ENCODE results near the gene HLA-C. TPM values are rescaled to one million over a fixed set of nuclear protein-coding genes. Genes with fewer than 3 reads are reported as not detected.
"Not testable (repeated sequence)": the region's sequence is repeated elsewhere in the genome, so short reads cannot be mapped to it uniquely, and the experiment has no call there.

The HLA-C gene
- total RNA-seq, 3 donors from 2014 or later: 206 to 546 (median 359) TPM

DNA sequence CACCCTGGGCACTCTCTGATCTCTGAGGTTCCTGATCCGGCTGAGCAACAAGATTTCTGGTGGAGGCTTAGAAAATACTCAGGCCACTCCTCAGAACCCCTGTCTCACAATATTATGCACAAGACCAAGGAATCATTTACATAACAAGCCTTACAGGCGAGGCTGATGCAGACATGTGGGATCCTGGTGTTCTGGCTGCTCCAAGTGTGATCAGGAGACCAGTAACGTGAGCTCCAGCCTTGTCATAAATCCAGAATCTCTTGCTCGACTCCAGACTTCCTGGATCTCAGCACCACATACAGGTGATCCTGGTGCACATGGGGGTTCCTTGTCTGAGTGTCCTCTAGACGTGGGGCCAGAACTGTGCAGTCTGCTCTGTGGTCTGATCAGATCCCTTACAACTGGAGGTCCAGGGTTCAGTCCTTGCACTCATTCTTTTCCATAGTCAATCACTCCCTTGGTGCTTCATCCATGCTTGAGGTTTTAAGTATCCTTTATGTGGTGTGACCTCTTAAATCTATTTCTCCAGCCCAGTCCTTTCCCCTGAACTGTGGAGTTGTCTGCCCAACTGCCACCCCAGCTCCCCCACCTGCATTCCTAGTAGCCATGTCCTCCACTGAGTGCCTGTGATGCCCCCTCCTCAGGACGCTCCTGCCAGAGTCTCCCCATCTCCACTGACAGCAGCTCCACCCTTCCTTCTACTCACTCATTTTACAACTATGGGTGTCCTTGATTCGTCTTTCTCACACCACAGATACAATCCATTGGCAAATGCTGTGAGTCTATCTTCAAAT lies 5.1 kb downstream of the HLA-C start:
- TF ChIP-seq POLR2AphosphoS5 (IDR thresholded peaks at IDR 0.05): no peak
- TF ChIP-seq, protein P1, sequence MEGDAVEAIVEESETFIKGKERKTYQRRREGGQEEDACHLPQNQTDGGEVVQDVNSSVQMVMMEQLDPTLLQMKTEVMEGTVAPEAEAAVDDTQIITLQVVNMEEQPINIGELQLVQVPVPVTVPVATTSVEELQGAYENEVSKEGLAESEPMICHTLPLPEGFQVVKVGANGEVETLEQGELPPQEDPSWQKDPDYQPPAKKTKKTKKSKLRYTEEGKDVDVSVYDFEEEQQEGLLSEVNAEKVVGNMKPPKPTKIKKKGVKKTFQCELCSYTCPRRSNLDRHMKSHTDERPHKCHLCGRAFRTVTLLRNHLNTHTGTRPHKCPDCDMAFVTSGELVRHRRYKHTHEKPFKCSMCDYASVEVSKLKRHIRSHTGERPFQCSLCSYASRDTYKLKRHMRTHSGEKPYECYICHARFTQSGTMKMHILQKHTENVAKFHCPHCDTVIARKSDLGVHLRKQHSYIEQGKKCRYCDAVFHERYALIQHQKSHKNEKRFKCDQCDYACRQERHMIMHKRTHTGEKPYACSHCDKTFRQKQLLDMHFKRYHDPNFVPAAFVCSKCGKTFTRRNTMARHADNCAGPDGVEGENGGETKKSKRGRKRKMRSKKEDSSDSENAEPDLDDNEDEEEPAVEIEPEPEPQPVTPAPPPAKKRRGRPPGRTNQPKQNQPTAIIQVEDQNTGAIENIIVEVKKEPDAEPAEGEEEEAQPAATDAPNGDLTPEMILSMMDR (IDR thresholded peaks at IDR 0.05): no peak
- TF ChIP-seq POLR2A (IDR thresholded peaks at IDR 0.05): no peak
- Histone ChIP-seq H3K4me3 (no peak overlapping the region), H3K27me3 (no peaks in the 10 kb centered on the region), H3K36me3 (no peaks in the 10 kb centered on the region), H3K9me3 (no peaks in the 10 kb centered on the region), H3K4me1 (no peaks in the 10 kb centered on the region), H3K27ac (no peak overlapping the region)
- intact Hi-C loops (cut with DNase I; ENCODE audit: low total_unique reads): no loop called here
- no peak for DNase-seq (ENCODE audit: low spot score in 2 of 2)

DNA sequence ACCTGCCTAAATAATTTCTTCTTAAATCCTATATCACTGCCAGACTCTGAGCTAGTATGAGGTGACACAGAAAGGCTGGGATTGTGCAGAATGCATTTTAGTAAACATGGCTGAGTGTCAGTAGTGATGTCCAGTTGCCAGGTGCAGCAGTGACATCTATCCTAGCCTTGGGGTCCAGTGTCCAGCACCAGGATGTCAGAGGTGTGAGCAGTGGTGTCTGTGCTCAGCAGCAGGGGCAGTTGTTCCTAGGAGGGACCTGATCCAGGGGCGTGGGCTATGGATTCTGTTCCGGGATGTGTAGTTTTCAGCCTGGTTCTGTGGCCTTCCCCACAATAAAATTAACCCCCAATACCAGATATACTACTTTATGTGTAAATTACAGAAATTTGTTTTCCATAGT lies 6.0 kb downstream of the HLA-C start:
- intact Hi-C loops (cut with DNase I; ENCODE audit: low total_unique reads): no loop called here
- Histone ChIP-seq H3K27me3 (no peaks in the 10 kb centered on the region), H3K4me1 (no peaks in the 10 kb centered on the region), H3K27ac (no peak overlapping the region), H3K4me3 (no peak overlapping the region), H3K36me3 (no peaks in the 10 kb centered on the region), H3K9me3 (no peaks in the 10 kb centered on the region)
- DNase-seq (ENCODE audit: low spot score in 2 of 2): no peak
- TF ChIP-seq, protein P1 (IDR thresholded peaks at IDR 0.05): no peak
- TF ChIP-seq POLR2A (IDR thresholded peaks at IDR 0.05) (no peak), POLR2AphosphoS5 (IDR thresholded peaks at IDR 0.05) (no peak)

DNA sequence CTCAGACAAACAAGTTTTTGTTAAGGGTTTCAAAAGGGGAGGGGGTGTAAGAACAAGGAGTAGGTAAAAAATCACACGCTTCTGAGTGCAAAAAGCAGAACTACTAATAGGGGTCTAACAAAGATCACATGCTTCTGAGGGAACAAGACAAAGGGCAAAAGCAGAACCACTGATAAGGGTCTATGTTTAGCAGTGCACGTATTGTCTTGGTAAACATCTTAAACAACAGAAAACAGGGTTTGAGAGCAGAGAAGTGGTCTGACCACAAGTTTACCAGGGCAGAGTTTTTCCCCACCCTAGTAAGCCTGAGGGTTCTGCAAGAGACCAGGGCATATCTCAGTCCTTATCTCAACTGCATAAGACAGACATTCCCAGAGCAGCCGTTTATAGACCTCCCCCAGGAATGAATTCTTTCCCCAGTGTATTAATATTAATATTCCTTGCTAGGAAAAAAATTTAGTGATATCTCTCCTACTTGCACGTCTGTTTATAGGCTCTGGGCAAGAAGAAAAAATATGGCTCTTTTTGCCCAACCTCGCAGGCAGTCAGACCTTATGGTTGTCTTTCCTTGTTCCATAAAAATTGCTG lies 8.5 kb downstream of the HLA-C start:
- H3K4me1 ChIP-seq; H3K36me3 ChIP-seq; H3K27ac ChIP-seq; H3K27me3 ChIP-seq; intact Hi-C loops (cut with DNase I; ENCODE audit: low total_unique reads); H3K4me3 ChIP-seq; H3K9me3 ChIP-seq; DNase-seq (ENCODE audit: low spot score in 2 of 2): not testable (repeated sequence)

DNA sequence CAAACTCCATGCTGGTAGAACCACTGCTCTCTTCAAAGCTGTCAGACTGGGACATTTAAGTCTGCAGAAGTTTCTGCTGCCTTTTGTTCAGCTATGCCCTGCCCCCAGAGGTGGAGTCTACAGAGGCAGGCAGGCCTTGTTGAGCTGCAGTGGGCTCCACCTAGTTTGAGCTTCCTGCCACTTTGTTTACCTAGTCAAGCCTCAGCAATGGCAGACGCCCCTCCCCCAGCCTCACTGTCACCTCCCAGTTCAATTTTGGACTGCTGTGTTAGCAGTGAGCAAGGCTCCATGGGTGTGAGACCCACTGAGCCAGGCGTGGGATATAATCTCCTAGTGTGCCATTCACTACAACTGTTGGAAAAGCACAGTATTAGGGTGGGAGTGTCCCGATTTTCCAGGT lies 11.9 kb downstream of the HLA-C start:
- H3K9me3 ChIP-seq; H3K27me3 ChIP-seq; H3K27ac ChIP-seq; H3K4me1 ChIP-seq; DNase-seq (ENCODE audit: low spot score in 2 of 2); intact Hi-C loops (cut with DNase I; ENCODE audit: low total_unique reads); H3K4me3 ChIP-seq; H3K36me3 ChIP-seq: not testable (repeated sequence)

DNA sequence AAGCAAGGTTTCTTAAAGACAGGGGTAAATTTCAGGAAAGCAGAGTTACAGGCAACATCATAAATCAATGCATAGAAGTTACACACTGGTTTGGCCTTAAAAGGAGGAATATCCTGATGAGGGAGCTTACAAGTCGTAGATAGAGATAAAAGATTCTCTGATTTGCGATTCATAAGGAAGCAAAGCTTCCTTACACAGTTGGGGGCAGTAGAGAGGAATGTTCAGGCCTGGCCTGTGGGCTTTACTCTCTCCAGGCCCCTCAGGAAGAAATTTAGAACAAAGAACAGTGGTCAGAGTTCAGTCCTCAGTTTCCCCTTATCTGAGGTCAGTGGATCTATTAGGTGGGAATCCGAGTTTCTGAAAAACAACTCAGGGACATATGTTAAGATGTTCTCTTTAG lies 19.3 kb downstream of the HLA-C start:
- peaks cover 0 to 3% of the 10 kb centered on the region in 2 donors for H3K9me3 ChIP-seq
- no peaks in the 10 kb centered on the region for H3K27me3 ChIP-seq
- no peaks in the 10 kb centered on the region for H3K4me1 ChIP-seq
- H3K4me3 ChIP-seq: no peak overlapping the region
- H3K27ac ChIP-seq: no peak overlapping the region
- no peaks in the 10 kb centered on the region for H3K36me3 ChIP-seq
- no peak for DNase-seq (ENCODE audit: low spot score in 2 of 2)
- TF ChIP-seq POLR2A (IDR thresholded peaks at IDR 0.05): no peak
- TF ChIP-seq, protein P1 (IDR thresholded peaks at IDR 0.05): no peak
- no peak for TF ChIP-seq POLR2AphosphoS5 (IDR thresholded peaks at IDR 0.05)
- intact Hi-C loops (cut with DNase I; ENCODE audit: low total_unique reads): no loop called here

DNA sequence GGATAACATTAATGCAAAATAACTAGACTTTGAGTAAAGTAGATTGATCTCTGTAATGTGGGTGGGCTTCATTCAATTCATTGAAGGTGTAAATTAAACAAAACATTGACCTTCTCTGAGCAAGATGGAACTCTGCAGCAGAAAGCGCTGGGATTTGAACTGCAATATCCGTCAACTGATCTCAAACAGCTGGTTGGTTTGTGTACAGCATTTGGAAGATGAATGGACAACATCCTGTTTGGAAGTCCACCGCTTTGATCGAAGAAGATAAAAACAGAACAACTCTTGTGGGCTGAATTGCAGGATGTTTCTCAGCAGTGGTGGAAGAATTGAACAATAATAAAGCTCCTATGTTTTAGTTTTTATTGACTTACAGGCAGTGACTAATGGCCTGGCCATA lies 20.6 kb downstream of the HLA-C start:
- no peak for TF ChIP-seq POLR2AphosphoS5 (IDR thresholded peaks at IDR 0.05)
- no peak for TF ChIP-seq POLR2A (IDR thresholded peaks at IDR 0.05)
- TF ChIP-seq, protein P1 (IDR thresholded peaks at IDR 0.05): no peak
- Histone ChIP-seq H3K36me3 (no peaks in the 10 kb centered on the region), H3K4me3 (no peak overlapping the region), H3K27ac (no peak overlapping the region), H3K27me3 (no peaks in the 10 kb centered on the region), H3K4me1 (no peaks in the 10 kb centered on the region), H3K9me3 (peaks cover 0 to 3% of the 10 kb centered on the region in 2 donors)
- DNase-seq (ENCODE audit: low spot score in 2 of 2): no peak
- intact Hi-C loops (cut with DNase I; ENCODE audit: low total_unique reads): no loop called here

All from breast epithelium (tissue), 4 donors.